ENCODE results near the gene ANKUB1.
"Not testable (repeated sequence)": the region's sequence is repeated elsewhere in the genome, so short reads cannot be mapped to it uniquely, and the experiment has no call there.

The ANKUB1 gene

GRCh38 chr3:149792452-149793270 lies at the start of gene ANKUB1:
Gene ANKUB1 (minus strand): TSS chr3:149792554. CDS start chr3:149792366, 188 bp downstream.
- peak; percentile 69 for DNase-seq

DNA sequence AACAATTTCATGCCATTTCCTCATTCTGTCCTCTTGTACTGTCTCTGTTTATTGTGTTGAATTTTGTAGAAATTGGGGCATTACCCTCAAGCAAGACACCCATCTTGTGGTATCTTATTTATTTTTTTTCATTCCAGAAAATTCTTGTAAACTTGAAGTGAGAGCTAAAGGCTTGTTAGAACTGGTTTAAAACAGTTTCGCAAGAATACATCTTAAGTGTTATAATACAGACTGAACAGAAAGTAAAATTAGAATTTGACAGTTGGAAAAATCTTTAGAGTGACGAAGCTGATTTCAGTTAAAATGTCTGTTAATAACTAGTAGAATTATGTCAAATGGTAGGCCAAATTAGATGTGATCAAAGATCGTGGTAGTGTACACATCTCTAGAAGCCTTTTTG lies 47.5 kb upstream of the ANKUB1 start:
- no peak for DNase-seq

DNA sequence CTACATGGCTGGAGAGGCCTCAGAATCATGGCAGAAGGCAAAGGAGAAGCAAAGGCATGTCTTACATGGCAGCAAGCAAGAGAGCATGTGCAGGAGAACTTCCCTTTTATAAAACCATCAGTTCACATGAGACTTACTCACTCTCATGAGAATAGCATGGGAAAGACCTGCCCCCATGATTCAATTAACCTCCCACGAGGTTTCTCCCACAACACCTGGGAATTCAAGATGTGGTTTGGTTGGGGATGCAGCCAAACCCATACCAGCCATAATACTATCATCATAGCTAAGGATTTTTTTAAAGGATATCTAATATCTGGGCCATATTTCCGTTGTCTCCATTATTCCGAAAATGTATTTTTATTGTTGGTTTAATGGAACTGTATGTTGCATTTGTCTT lies 47.1 kb upstream of the ANKUB1 start:
- not testable (repeated sequence) for DNase-seq

DNA sequence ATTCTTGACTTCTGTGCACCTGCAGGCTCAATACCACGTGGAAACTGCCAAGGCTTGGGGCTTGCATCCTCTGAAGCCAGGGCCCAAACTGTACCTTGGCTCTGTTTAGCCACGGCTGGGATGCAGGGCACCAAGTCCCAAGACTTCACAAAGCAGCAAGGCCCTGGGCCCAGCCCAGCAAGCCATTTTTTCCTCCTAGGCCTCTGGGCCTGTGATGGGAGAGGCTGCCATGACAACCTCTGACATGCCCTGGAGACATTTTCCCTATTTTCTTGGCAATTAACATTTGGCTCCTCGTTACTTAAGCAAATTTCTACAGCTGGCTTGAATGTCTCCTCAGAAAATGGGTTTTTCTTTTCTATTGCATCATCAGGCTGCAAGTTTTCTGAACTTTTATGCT lies 46.1 kb upstream of the ANKUB1 start:
- DNase-seq = not testable (repeated sequence)

DNA sequence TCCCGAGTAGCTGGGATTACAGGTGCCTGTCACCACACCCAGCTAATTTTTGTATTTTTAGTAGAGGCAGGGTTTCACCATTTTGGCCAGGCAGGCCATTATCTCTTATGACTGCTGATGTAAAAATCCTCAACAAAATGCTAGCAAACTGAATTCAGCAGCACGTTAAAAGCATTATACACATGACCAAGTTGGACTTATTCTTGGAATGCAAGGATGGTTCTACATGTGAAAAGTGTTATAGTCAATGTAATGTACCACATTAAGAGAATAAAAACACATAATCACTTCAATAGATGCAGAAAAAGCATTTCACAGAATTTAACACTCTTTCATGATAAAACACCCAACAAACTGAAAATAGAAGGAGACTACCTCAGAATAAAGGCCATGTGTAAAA lies 40.9 kb upstream of the ANKUB1 start:
- no peak for DNase-seq

DNA sequence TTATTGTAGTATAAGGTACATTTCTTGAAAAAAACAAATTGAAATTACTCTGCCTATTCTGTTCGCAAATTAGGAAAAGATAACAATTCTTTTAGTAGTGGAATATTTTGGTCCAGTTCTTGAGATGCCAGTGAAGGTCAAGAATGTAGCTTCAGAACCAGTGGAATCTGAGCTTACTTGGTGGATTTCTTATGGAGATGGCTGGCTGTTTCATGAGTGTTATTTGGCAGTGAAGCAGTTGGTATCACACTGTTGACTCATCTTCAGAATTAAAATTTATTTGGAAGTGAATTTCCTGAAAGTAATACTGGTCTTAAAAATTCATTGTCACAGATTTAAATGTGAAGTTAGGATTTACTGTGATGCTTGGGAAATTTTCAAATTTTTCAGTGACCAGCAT lies 39.7 kb upstream of the ANKUB1 start:
- DNase-seq = no peak

GRCh38 chr3:149831321-149831720 lies 39.0 kb upstream of the ANKUB1 start:
- DNase-seq = no peak

DNA sequence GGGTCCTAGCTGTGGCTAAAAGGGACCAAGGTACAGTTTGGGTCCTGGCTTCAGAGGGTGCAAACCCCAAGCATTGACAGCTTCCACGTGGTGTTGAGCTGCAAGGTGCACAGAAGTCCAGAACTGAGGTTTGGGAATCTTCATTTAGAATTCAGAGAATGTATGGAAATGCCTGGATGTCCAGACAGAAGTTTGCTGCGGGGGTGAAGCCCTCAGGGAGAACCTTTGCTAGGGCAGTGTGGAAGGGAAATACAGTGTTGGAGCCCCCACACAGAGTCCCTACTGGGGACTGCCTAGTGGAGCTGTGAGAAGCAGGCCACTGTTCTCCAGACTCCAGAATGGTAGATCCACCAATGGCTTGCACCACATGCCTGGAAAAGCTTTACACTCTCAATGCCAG lies 38.5 kb upstream of the ANKUB1 start:
- DNase-seq = no peak

DNA sequence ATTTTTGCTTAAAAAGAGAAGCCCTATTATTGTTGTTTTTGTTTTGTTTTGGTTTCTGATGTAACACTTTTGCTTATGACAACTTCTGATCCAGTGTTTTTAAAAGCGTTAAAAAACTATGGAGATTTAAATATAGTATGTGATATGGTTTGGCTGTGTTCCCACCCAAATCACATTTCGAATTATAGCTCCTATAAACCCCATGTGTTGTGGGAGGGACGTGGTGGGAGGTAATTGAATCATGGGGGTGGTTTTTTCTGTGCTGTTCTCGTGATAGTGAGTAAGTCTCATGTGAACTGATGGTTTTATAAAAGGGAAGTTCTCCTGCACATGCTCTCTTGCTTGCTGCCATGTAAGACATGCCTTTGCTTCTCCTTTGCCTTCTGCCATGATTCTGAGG lies 37.3 kb upstream of the ANKUB1 start:
- not testable (repeated sequence) for DNase-seq

GRCh38 chr3:149828390-149828789 lies 36.0 kb upstream of the ANKUB1 start:
- no peak for DNase-seq

GRCh38 chr3:149826636-149827035 lies 34.3 kb upstream of the ANKUB1 start:
- no peak for DNase-seq

- no peak for DNase-seq
These were observed 27.8 kb upstream of the ANKUB1 start for GRCh38 chr3:149820183-149820582.

DNA sequence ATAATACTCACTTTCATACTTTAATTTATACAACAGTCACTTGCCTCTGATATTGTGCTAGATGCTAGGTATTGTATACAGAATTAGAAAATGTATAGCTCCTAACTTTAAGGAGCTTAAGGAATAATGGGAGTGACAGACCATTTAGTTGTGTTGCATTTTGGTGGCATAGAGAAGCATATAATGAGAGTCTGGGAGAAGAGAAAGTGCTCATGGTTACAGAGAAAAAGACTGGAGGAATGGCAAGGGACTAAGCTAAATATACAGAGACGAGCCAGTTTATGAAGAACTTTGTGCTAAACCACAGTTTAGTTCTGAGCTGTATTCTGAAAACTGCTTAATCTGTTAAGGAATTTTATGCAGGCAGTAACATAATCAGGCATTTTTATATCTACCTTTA lies 27.1 kb upstream of the ANKUB1 start:
- no peak for DNase-seq

DNA sequence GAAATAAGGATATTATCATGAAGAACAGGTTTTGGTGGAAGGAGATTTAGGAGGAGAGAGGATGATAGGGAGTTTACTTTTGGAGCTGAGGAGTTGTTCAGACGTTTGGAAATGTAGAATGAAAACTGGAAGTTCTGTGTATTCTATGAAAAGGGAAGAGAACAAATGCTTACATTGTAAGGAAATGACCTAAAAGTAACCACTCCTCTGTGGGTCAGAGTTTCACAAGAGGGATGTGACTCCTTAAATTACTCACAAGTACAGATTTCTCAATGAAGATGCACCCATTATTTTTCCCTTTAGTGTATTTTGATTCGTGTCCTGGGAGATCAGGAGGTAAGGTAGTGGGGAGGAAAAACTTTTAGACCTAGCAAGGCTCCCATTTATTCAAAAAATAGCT lies 24.6 kb upstream of the ANKUB1 start:
- no peak for DNase-seq

DNA sequence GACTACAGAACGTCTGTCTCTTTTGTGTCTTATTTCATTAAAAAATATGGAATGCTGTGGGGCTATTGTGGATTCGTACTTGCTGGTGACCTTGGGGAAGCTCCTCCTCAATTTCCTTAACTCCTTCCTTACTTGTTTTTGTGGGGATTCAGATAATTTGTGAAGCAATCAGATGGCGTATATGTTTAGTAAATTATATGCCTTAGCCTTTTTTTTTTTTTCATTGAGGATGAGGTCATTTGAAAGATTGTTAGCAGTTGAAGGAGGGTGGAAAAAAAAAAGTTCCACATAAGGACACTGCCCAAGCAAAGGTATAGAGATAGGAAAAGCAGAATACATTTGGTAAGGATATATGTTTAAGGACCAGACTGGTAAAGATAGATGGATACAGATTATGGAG lies 24.0 kb upstream of the ANKUB1 start:
- no peak for DNase-seq

- DNase-seq = no peak
These were observed 23.4 kb upstream of the ANKUB1 start for GRCh38 chr3:149815728-149816127.

DNA sequence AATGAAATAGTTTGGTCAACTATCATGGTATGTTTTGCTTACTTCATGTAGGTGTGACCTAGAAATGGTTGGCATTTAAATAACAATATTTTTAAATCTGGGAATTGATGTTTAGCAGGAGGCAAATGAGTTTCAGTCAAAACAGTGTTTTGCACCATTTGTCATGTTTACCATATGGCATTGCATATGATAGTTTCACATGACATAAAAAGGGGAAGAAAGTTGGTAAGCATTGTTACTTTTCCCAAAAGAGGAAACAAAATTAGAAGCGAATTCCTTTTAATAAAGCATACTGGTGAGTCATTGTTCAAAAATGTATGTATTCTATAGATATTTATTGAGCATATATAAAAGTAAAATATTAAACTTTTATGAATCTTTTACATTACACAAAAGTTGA lies 23.0 kb upstream of the ANKUB1 start:
- no peak for DNase-seq

GRCh38 chr3:149813367-149814281 lies 21.3 kb upstream of the ANKUB1 start:
- DNase-seq = peak; percentile 71

GRCh38 chr3:149812606-149813366 lies 20.4 kb upstream of the ANKUB1 start, which contains the start of gene RNF13:
Gene RNF13 (plus strand): TSS chr3:149813215. CDS start chr3:149846027, 32,812 bp downstream.
- DNase-seq = peak; percentile 96

DNA sequence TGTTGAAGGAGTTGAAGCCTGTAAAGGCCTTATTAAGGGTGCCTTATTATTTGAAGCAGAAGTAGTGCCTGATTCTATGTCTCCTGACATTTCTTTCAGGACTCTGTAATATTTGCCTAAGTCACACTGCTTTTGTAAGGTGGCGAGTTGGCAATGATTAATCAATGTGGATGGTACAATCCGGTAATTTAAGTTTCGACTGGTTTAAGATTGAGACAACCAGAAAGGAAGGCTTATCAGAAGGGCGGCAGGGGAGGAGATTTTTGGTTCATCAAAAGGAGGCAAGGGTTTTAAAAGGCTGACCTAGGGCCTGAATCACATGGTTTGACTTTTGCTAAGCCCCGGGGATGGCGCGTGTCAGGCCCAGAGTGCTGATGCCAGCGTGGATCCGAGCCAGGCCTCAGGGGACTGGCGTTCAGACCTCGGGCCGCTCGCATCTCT lies 19.8 kb upstream of the ANKUB1 start:
- DNase-seq = no peak

GRCh38 chr3:149810846-149811245 lies 18.5 kb upstream of the ANKUB1 start:
- DNase-seq = no peak

GRCh38 chr3:149809699-149810098 lies 17.3 kb upstream of the ANKUB1 start:
- DNase-seq = no peak

Data from NCI-H1105 (cell line).